GM13977 (cell line): ENCODE data around the gene ZFAND2B.

Experiments
- DNase-seq: peaks from one replicate; pipeline ENCODE4 v3.0.0; 2012; ENCODE audit warnings: low spot score
- CTCF ChIP-seq: IDR thresholded peaks from 2 replicates; pipeline ENCODE4 v1.5.1; 2012; ENCODE audit warnings: mild to moderate bottlenecking, control low read depth; ENCODE audit not compliant: insufficient read depth; ENCODE audit errors: extremely low read depth, missing control alignments
- in situ Hi-C: fragments of 300-500 bp; cut with MboI; formaldehyde crosslinking; loops from one replicate; pipeline ENCODE4 v1.12.0; 2022; ENCODE audit warnings: low sequenced_read_pairs, low pct_unique_long_range_greater_than_20kb, mixed read lengths, inconsistent platforms; ENCODE audit not compliant: unreplicated experiment

Gene ZFAND2B

DNA sequence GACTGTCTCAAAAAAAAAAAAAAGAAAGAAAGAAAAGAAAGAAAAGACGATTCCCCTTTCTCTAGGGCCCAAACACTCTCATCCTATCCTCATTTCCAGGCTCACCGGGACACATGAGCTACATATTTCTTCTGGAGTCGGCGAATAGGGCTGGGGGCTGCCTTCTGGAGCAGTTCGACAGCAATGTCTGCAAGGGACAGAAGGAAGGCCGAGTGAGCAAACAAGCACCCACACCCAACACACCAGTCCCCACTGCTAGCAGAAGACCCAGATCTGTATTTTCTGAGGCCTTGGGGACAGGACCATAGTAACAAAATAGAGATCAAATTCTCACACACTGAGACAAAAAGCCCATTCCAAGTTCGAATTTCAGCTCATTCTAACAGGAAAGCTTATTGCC, 31.1 kb upstream of the ZFAND2B start:
- in situ Hi-C loops, result loop anchor here (10.0 kb wide), 1 partner anchor 119 kb away; no protein-coding TSS in a partner anchor
- no peak for DNase-seq
- no peak for TF ChIP-seq CTCF

DNA sequence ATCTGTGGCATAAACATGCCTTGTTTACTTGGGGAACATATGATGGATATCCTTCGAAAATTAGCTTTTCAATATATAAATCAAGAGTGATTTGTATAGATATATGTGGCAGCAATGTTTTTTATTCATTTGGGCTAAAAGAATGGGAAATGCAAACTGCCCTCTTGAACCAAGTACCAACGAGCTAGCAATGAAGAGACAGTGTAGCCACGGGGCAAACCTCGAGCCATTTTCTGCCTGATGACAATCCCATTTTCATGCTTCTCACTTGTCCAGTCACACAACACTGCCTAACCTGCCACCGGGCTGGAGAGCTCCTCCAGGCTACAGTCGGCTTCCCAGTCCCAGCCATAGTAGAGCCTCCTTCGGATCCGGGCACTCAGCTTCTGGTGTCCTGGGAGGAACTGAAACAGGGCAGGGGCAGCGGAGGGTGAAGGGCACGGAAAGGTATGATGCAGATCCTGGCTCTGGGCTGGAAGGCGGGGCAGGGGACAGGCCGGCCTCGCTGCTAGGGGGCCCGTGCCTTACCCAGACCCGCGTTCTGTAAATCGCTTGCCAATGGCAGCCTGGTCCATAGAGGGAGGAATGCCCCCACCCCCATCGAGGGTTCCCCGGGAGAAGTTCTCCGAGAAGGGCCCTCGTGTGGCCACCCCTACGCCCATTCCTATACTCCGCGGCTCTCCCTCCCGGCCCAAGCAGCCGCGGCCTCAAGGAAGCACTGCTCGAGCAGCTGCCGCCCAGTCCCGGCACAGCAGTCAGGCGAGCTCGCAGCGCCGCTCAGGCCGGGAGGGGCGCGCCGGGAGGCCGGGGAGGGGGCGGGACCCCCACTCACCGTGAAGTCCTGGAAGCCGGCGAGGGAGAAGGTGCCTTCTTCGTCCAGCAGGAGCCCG, 30.4 kb upstream of the ZFAND2B start:
- DNase-seq, result peak; percentile 37
- no peak for TF ChIP-seq CTCF
- in situ Hi-C loops, result loop anchor here (10.0 kb wide), 1 partner anchor 119 kb away; no protein-coding TSS in a partner anchor

DNA sequence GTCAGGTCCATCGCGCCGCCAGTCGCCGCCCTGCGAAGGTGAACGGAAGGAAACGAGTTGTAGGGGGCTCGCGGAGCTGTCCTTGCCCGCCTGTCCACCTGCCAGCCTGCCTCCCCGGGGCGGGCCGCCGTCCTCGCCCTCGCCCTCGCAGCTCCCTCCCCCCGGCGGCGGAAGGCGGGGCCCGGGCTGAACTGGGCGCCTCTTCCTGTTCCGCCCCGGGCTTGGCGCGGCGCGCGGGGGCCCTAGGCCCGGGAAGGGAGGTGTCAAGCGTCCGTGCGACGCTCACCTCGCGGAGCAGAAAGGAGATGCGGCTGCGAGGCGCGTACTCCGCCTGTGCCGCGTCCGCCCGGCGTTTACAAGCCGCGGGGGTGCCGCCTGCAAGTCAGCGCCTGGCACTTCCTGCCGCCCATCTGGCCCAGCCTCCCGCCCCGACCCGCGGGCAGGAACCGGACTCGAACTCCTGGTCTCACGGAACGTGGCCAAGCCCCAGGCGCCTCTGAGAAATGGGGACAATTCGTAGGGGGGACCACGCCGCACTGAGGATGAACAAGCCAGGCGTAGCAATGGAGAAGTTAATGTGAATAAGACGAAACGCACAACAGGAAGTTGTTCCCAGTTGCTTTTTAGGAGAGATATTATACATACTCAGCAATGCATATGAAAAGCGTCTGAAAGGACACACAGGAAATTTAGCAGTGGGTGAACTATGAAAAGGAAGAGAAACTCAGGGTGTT, 29.6 kb upstream of the ZFAND2B start, which contains the start of gene CNPPD1:
CNPPD1 (minus strand) TSS at position 108 of the 734 bp plus-strand sequence; CDS start at position 11, 97 bp downstream.
- no peak for TF ChIP-seq CTCF
- peak; percentile 93 for DNase-seq
- in situ Hi-C loops, result loop anchor here (10.0 kb wide), 1 partner anchor 118 kb away; no protein-coding TSS in a partner anchor

GRCh38 chr2:219177552-219178376, 28.8 kb upstream of the ZFAND2B start, which contains the start of gene RETREG2:
Gene RETREG2, plus strand, starts transcription at chr2:219178275. Its CDS starts 78 bp downstream, at chr2:219178353.
- in situ Hi-C loops, result loop anchor here (10.0 kb wide), 1 partner anchor 117 kb away; no protein-coding TSS in a partner anchor
- TF ChIP-seq CTCF, result peak; percentile 64
- DNase-seq, result peak; percentile 99

- in situ Hi-C loops, result loop anchor here (10.0 kb wide), 1 partner anchor 116 kb away; no protein-coding TSS in a partner anchor
- TF ChIP-seq CTCF, result no peak
- DNase-seq, result peak; percentile 48
These were observed 28.0 kb upstream of the ZFAND2B start for GRCh38 chr2:219178377-219179175.
